Parathyroid adenoma (tissue), 2 donors: ENCODE results near the gene RPL22.

Source experiments
- H2AFZ ChIP-seq: fragments of 300-600 bp; sonication (generic); one replicate; pipeline ENCODE4 v1.7.0; 2017; ENCODE audit warnings: antibody characterized with exemption, mild to moderate bottlenecking
- H3K27ac ChIP-seq: fragments of 300-600 bp; sonication (generic); one replicate; pipeline ENCODE4 v1.7.0; 2017
- H3K27me3 ChIP-seq: fragments of 300-600 bp; sonication (generic); one replicate; pipeline ENCODE4 v1.7.0; 2017; ENCODE audit warnings: low read length; ENCODE audit not compliant: control insufficient read depth, insufficient read depth
- H3K36me3 ChIP-seq: fragments of 300-600 bp; sonication (generic); one replicate; pipeline ENCODE4 v1.7.0; 2017; ENCODE audit warnings: low read length; ENCODE audit not compliant: control insufficient read depth, insufficient read depth
- H3K4me1 ChIP-seq: fragments of 300-600 bp; sonication (generic); one replicate; pipeline ENCODE4 v1.7.0; 2017; ENCODE audit warnings: control low read depth
- H3K4me2 ChIP-seq: fragments of 300-600 bp; sonication (generic); one replicate; pipeline ENCODE4 v1.7.0; 2017; ENCODE audit warnings: low read length
- H3K4me3 ChIP-seq: fragments of 300-600 bp; sonication (generic); one replicate; pipeline ENCODE4 v1.7.0; 2017; ENCODE audit warnings: low read depth, low read length
- H3K79me2 ChIP-seq: fragments of 300-600 bp; sonication (generic); one replicate; pipeline ENCODE4 v1.7.0; 2017; ENCODE audit warnings: control low read depth
- H3K9ac ChIP-seq: fragments of 300-600 bp; sonication (generic); one replicate; pipeline ENCODE4 v1.7.0; 2017; ENCODE audit warnings: mild to moderate bottlenecking
- H3K9me3 ChIP-seq: fragments of 300-600 bp; sonication (generic); one replicate; pipeline ENCODE4 v1.7.0; 2017; ENCODE audit warnings: low read length; ENCODE audit not compliant: control insufficient read depth
- TF ChIP-seq, protein P1 (sequence below): fragments of 300-600 bp; sonication (generic); IDR thresholded peaks from one replicate; pipeline ENCODE4 v1.7.0; 2017; ENCODE audit warnings: antibody characterized with exemption, mild to moderate bottlenecking
- donor health status: primary hyperparathyroidism.

The RPL22 gene

DNA sequence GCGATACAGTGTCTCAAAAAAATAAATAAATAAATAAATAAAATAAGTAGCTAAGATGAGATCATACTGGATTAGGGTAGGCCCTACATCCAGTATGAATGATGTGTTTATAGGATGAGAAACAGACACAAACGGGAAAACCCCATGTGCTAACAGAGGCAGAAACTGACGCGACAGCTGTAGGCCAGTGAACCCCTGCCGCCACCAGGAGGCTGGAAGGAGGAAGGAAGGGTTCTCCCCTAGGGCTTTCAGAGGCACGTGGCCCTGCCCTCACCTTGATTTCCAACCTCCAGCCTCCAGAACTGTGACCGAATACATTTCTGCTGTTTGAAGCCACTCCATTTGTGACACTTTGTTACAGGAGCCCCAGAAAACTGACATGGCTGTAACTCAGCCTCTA lies 57.8 kb downstream of the RPL22 start:
- no peak overlapping the region for H3K4me3 ChIP-seq
- no peaks in the 10 kb centered on the region for H3K4me1 ChIP-seq
- no peak overlapping the region for H3K4me2 ChIP-seq
- no peaks in the 10 kb centered on the region for H3K36me3 ChIP-seq
- H3K27me3 ChIP-seq = no peaks in the 10 kb centered on the region
- no peaks in the 10 kb centered on the region for H3K9me3 ChIP-seq
- H3K27ac ChIP-seq = no peak overlapping the region
- no peak overlapping the region for H3K9ac ChIP-seq
- H2AFZ ChIP-seq = no peak overlapping the region
- no peaks in the 10 kb centered on the region for H3K79me2 ChIP-seq
- TF ChIP-seq, protein P1, sequence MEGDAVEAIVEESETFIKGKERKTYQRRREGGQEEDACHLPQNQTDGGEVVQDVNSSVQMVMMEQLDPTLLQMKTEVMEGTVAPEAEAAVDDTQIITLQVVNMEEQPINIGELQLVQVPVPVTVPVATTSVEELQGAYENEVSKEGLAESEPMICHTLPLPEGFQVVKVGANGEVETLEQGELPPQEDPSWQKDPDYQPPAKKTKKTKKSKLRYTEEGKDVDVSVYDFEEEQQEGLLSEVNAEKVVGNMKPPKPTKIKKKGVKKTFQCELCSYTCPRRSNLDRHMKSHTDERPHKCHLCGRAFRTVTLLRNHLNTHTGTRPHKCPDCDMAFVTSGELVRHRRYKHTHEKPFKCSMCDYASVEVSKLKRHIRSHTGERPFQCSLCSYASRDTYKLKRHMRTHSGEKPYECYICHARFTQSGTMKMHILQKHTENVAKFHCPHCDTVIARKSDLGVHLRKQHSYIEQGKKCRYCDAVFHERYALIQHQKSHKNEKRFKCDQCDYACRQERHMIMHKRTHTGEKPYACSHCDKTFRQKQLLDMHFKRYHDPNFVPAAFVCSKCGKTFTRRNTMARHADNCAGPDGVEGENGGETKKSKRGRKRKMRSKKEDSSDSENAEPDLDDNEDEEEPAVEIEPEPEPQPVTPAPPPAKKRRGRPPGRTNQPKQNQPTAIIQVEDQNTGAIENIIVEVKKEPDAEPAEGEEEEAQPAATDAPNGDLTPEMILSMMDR = no peak

DNA sequence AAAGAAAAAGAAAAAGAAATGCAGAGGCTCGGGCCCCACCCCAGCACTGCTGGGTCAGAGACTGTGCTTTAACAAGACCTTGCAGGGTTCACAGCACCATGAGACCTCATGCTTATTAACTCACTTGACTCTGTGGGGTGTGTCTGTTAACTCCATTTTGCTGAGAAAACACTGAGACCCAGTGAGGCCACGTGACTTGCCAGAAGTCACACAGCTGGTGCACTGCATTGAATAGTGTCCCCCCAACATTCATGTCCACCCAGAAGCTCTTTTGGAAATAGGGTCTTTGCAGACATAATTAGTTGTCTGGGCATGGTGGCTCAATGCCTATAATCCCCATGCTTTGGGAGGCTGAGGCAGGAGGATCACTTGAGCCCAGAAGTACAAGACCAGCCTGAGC lies 59.0 kb downstream of the RPL22 start:
- H3K4me2 ChIP-seq = no peak overlapping the region
- no peak overlapping the region for H3K4me3 ChIP-seq
- no peaks in the 10 kb centered on the region for H3K27me3 ChIP-seq
- no peak overlapping the region for H3K27ac ChIP-seq
- H3K9me3 ChIP-seq = no peaks in the 10 kb centered on the region
- no peaks in the 10 kb centered on the region for H3K79me2 ChIP-seq
- TF ChIP-seq, protein P1 = no peak
- H3K9ac ChIP-seq = no peak overlapping the region
- no peak overlapping the region for H2AFZ ChIP-seq
- no peaks in the 10 kb centered on the region for H3K4me1 ChIP-seq
- no peaks in the 10 kb centered on the region for H3K36me3 ChIP-seq

DNA sequence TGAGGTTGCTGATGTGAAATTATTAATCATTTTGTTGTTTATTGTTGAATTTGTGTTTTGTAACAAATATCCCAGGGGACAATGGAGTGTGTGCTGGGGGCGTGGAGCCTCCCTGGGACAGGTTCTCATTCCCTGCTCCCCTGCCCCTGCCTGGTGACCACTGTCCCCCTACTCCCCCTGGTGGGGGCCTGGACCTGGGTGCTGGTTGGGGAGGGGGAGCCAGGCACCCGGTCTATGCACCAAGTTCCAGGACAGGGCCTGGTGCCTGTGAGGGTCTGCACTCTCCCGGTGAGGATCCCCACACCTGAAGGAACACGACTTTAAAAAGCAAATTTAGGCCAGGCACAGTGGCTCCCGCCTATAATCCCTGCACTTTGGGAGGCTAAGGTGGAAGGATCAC lies 61.6 kb downstream of the RPL22 start:
- no peak overlapping the region for H3K4me2 ChIP-seq
- no peak overlapping the region for H3K4me3 ChIP-seq
- no peak overlapping the region for H3K9ac ChIP-seq
- no peaks in the 10 kb centered on the region for H3K36me3 ChIP-seq
- no peaks in the 10 kb centered on the region for H3K27me3 ChIP-seq
- TF ChIP-seq, protein P1 = no peak
- no peaks in the 10 kb centered on the region for H3K9me3 ChIP-seq
- no peaks in the 10 kb centered on the region for H3K4me1 ChIP-seq
- H3K79me2 ChIP-seq = no peaks in the 10 kb centered on the region
- no peak overlapping the region for H3K27ac ChIP-seq
- H2AFZ ChIP-seq = no peak overlapping the region

DNA sequence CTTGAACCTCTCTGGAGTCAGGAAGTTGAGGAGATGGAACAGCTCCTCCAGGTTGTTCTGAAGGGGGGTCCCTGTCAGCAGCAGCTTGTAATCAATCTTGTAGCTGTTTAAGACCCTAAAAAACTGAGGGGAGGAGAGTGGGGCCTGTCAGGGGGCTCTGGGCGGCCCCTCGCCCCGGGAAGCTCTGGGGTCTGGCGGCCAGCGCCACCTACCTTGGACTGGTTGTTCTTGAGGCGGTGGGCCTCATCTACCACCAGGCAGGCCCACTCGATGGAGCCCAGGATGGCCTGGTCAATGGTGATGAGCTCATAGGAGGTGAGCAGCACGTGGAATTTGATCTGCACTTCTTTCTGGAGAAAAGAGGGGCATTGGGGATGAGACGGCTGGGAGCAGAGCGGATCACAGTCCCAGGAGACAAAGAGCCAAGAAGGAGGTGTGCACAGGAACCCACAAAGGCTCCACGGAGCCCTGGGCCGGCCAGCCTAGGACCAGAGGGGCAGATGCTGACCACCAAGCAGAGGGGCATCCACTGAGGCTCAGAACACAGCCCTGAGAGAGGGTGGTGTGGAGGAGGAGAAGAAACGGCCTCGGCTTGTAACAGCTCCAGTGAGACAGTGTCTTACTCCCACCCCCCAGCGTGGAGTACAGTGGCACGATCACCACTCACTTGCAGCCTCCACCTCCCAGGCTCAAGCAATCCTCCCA lies 62.7 kb downstream of the RPL22 start:
- no peak overlapping the region for H3K27ac ChIP-seq
- no peaks in the 10 kb centered on the region for H3K79me2 ChIP-seq
- no peaks in the 10 kb centered on the region for H3K9me3 ChIP-seq
- TF ChIP-seq, protein P1 = no peak
- H3K4me1 ChIP-seq = no peaks in the 10 kb centered on the region
- no peaks in the 10 kb centered on the region for H3K27me3 ChIP-seq
- no peaks in the 10 kb centered on the region for H3K36me3 ChIP-seq
- H3K4me2 ChIP-seq = no peak overlapping the region
- no peak overlapping the region for H2AFZ ChIP-seq
- no peak overlapping the region for H3K9ac ChIP-seq
- no peak overlapping the region for H3K4me3 ChIP-seq
